Parathyroid adenoma (tissue), 2 donors: ENCODE results near the gene IDUA.

ENCODE experiments used
- H2AFZ ChIP-seq: fragments of 300-600 bp; sonication (generic); one replicate; pipeline ENCODE4 v1.7.0; 2017; ENCODE audit warnings: antibody characterized with exemption, mild to moderate bottlenecking
- H3K27ac ChIP-seq: fragments of 300-600 bp; sonication (generic); one replicate; pipeline ENCODE4 v1.7.0; 2017
- H3K27me3 ChIP-seq: fragments of 300-600 bp; sonication (generic); one replicate; pipeline ENCODE4 v1.7.0; 2017; ENCODE audit warnings: low read length; ENCODE audit not compliant: control insufficient read depth, insufficient read depth
- H3K36me3 ChIP-seq: fragments of 300-600 bp; sonication (generic); one replicate; pipeline ENCODE4 v1.7.0; 2017; ENCODE audit warnings: low read length; ENCODE audit not compliant: control insufficient read depth, insufficient read depth
- H3K4me1 ChIP-seq: fragments of 300-600 bp; sonication (generic); one replicate; pipeline ENCODE4 v1.7.0; 2017; ENCODE audit warnings: control low read depth
- H3K4me2 ChIP-seq: fragments of 300-600 bp; sonication (generic); one replicate; pipeline ENCODE4 v1.7.0; 2017; ENCODE audit warnings: low read length
- H3K4me3 ChIP-seq: fragments of 300-600 bp; sonication (generic); one replicate; pipeline ENCODE4 v1.7.0; 2017; ENCODE audit warnings: low read depth, low read length
- H3K79me2 ChIP-seq: fragments of 300-600 bp; sonication (generic); one replicate; pipeline ENCODE4 v1.7.0; 2017; ENCODE audit warnings: control low read depth
- H3K9ac ChIP-seq: fragments of 300-600 bp; sonication (generic); one replicate; pipeline ENCODE4 v1.7.0; 2017; ENCODE audit warnings: mild to moderate bottlenecking
- H3K9me3 ChIP-seq: fragments of 300-600 bp; sonication (generic); one replicate; pipeline ENCODE4 v1.7.0; 2017; ENCODE audit warnings: low read length; ENCODE audit not compliant: control insufficient read depth
- TF ChIP-seq, protein P1 (sequence below): fragments of 300-600 bp; sonication (generic); IDR thresholded peaks from one replicate; pipeline ENCODE4 v1.7.0; 2017; ENCODE audit warnings: antibody characterized with exemption, mild to moderate bottlenecking
- donor health status: primary hyperparathyroidism.

IDUA gene

DNA sequence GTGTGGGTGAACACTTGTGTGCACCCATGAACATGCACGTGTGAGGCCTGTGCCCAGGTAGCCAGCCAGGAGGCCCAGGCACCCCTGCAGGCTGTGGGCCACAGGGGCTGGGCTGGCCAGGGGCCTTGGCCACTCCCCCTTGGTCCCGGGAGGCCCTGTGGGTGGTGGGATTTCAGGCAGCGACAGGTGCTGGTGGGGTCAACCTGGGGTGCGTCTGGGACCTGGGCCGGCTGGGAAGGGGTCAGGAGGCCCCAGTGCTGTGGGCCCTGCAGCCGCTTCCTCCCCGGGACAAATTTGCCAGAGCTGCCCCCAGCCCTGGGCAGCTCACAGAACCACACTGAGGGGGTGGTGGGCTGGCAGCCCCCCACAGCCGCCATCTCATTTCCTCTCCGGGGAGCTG lies 32.5 kb downstream of the IDUA start:
- Histone ChIP-seq H3K4me3 (no peak overlapping the region), H3K27me3 (no peaks in the 10 kb centered on the region), H3K9me3 (no peaks in the 10 kb centered on the region), H3K4me1 (no peaks in the 10 kb centered on the region), H2AFZ (no peak overlapping the region), H3K79me2 (no peaks in the 10 kb centered on the region), H3K27ac (no peak overlapping the region), H3K9ac (no peak overlapping the region), H3K4me2 (no peak overlapping the region), H3K36me3 (no peaks in the 10 kb centered on the region)
- TF ChIP-seq, protein P1, sequence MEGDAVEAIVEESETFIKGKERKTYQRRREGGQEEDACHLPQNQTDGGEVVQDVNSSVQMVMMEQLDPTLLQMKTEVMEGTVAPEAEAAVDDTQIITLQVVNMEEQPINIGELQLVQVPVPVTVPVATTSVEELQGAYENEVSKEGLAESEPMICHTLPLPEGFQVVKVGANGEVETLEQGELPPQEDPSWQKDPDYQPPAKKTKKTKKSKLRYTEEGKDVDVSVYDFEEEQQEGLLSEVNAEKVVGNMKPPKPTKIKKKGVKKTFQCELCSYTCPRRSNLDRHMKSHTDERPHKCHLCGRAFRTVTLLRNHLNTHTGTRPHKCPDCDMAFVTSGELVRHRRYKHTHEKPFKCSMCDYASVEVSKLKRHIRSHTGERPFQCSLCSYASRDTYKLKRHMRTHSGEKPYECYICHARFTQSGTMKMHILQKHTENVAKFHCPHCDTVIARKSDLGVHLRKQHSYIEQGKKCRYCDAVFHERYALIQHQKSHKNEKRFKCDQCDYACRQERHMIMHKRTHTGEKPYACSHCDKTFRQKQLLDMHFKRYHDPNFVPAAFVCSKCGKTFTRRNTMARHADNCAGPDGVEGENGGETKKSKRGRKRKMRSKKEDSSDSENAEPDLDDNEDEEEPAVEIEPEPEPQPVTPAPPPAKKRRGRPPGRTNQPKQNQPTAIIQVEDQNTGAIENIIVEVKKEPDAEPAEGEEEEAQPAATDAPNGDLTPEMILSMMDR: no peak

DNA sequence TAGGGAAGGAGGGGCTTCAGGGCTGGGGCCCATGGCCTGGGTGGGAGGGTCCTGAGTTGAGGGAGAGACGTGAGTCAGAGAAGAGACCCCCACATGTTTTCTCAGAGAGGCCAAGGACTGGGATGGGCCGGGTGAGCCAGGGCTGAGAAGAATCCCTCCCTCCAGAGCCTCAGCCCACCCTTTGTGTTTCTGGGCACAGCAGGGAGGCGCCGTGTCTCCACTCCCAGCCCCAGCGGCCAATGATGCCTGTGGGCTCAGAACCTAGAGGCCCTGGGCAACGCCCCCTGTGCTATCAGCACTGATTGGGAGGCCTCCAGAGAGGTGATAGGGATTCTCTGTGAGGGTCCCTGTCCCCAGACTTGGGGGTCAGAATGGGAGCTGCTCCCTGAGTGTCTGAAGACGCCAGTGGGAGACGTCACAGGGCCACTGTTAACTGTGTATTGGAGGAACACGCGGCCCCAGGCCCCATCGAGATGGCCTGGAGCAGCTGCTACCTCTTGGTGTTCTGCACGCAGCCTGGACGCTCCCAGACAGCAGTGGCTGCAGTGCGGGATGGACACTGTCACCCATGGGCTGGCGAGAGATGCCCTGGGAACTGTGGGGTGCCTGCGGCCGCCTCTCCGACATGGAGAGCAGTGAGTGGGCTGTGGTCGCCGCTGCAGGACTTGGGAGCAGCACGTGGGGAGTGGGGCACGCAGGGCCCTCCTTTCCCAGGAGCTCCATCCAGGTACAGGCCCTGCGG lies 33.1 kb downstream of the IDUA start:
- Histone ChIP-seq H2AFZ (no peak overlapping the region), H3K9me3 (no peaks in the 10 kb centered on the region), H3K4me2 (no peak overlapping the region), H3K27me3 (no peaks in the 10 kb centered on the region), H3K4me3 (no peak overlapping the region), H3K9ac (no peak overlapping the region), H3K27ac (no peak overlapping the region), H3K4me1 (no peaks in the 10 kb centered on the region), H3K79me2 (no peaks in the 10 kb centered on the region), H3K36me3 (no peaks in the 10 kb centered on the region)
- TF ChIP-seq, protein P1: no peak

DNA sequence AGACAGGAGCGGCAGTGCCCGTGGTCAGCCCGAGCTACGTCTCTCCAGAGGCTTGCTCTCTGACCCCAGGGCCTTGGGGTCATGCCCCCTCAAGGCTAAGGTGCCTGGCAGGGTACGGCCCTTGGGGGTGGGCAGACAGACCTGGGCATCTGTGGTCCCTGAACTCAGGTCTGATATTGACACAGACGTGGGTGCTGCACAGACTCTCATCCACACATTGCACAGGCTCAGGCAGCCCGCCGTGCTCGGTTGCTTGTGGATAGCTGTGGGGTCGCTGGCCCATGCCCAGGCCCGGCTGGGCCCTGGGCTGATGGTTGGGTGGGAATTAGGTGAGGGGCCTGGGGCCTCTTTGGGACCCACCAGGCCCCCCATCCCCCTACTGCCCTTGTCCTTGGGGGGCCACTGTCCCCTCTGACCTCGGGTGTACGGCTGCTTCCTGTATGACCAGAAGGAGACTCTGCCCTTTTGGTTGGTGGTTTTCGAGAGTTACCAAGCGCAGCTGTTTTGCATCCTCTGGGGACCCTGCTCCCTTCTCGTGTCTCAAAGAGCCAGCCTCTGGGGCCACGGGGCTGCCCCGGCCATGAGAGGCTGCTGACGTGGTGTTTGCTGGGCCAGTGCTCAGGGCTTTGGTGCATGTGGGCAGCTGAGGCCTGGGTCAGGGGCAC lies 34.7 kb downstream of the IDUA start:
- Histone ChIP-seq H3K9me3 (no peaks in the 10 kb centered on the region), H3K27me3 (no peaks in the 10 kb centered on the region), H3K4me2 (no peak overlapping the region), H3K4me3 (no peak overlapping the region), H2AFZ (no peak overlapping the region), H3K27ac (no peak overlapping the region), H3K79me2 (no peaks in the 10 kb centered on the region), H3K36me3 (no peaks in the 10 kb centered on the region), H3K9ac (no peak overlapping the region), H3K4me1 (no peaks in the 10 kb centered on the region)
- TF ChIP-seq, protein P1: no peak

DNA sequence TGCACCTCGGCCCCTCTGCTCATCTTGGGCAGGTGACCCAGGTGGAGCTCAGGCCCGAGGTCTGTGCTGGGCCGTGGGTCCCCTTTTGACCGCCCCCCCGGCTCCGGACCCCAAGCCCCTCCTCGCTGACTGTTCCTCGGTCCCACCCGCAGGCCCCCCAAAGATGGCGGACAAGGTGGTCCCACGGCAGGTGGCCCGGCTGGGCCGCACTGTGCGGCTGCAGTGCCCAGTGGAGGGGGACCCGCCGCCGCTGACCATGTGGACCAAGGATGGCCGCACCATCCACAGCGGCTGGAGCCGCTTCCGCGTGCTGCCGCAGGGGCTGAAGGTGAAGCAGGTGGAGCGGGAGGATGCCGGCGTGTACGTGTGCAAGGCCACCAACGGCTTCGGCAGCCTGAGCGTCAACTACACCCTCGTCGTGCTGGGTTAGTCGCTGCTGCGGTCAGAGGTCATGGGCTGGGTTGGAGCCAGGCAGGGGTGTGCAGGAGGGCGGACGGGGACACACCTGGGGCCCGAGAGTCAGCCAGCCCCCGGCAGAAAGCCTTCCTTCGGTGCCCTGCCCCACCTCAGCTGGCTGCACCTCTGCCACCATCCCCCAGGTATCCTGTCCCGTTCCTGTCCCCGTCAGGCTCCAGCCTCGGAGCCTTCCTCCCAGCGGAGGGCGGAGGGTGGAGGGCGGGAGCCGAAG lies 35.4 kb downstream of the IDUA start:
- H3K79me2 ChIP-seq: no peaks in the 10 kb centered on the region
- H3K4me2 ChIP-seq: no peak overlapping the region
- H3K4me3 ChIP-seq: no peak overlapping the region
- H3K9ac ChIP-seq: no peak overlapping the region
- no peaks in the 10 kb centered on the region for H3K27me3 ChIP-seq
- no peak overlapping the region for H2AFZ ChIP-seq
- no peaks in the 10 kb centered on the region for H3K4me1 ChIP-seq
- no peak overlapping the region for H3K27ac ChIP-seq
- H3K9me3 ChIP-seq: no peaks in the 10 kb centered on the region
- H3K36me3 ChIP-seq: no peaks in the 10 kb centered on the region
- TF ChIP-seq, protein P1: no peak
